Measurements from ENCODE around the gene ENGASE. TPM values are rescaled to one million over a fixed set of nuclear protein-coding genes. Genes with fewer than 3 reads are reported as not detected.

Gene ENGASE
- total and polyA plus RNA-seq, 2 of the 8 experiments (the other 6 are each of a cell fraction or from before 2014, with no cell fraction given), result 9.3 to 36.1 TPM

DNA sequence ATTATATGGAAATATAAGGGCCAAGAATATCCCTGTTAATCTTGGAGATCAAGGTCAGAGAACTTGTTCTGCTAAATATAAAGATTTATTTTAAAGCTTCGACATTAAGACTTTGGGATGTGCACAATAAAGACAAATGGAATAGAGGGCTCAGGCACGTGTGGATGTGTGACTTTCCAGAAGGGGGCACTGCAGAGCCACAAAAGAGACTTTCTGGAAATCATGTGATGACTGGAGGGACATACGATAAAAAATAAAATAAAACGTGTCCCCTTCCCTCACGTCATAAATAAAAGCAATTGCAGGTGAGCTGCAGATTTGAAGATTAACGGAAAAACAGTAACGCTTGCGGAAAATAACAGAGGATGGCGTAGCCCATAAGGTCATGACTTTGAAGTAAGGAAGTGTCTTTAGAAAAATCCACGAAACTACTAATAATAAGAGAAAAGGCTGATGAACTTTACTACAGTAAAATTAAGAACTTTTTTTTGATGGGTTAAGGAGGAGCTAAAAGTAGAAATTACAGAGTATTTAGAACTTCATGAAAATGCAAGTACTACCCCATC lies 9.4 kb upstream of the ENGASE start (continued):
- TF ChIP-seq, protein P1, sequence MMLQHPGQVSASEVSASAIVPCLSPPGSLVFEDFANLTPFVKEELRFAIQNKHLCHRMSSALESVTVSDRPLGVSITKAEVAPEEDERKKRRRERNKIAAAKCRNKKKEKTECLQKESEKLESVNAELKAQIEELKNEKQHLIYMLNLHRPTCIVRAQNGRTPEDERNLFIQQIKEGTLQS (IDR thresholded peaks at IDR 0.05; ENCODE audit: insufficient read depth, low read depth, low read length), result 0 out of 2 replicates have a peak, but pooled peaks have one; percentile 60
- TF ChIP-seq YY1 (IDR thresholded peaks at IDR 0.05; ENCODE audit: low read depth, low read length), result no peak
